MM.1S (cell line): ENCODE measurements around the gene ZNF516.
A peak's percentile ranks its signal among the peaks of the same experiment; 100 is the strongest.

Source experiments
- DNase-seq: peaks from one replicate; pipeline ENCODE4 v3.0.0-alpha.2; 2015
- H2AFZ ChIP-seq: fragments of 300-600 bp; sonication (generic); 2 replicates; pipeline ENCODE4 v1.6.0; 2016; ENCODE audit warnings: antibody characterized with exemption, low read length
- H3F3A ChIP-seq: fragments of 300-600 bp; sonication (generic); 2 replicates; pipeline ENCODE4 v1.6.1; 2016; ENCODE audit warnings: mild to moderate bottlenecking, antibody characterized with exemption, low read length, moderate library complexity, mixed read lengths; ENCODE audit not compliant: insufficient read depth
- H3K27ac ChIP-seq: fragments of 300-600 bp; sonication (generic); 2 replicates; pipeline ENCODE4 v1.5.1; 2016; ENCODE audit warnings: mild to moderate bottlenecking, low read length
- H3K27me3 ChIP-seq: fragments of 300-600 bp; sonication (generic); replicated peaks from 2 replicates; pipeline ENCODE4 v1.6.0; 2016; ENCODE audit warnings: low read length; ENCODE audit not compliant: insufficient read depth
- H3K36me3 ChIP-seq: fragments of 300-600 bp; sonication (generic); replicated peaks from 2 replicates; pipeline ENCODE4 v1.6.1; 2016; ENCODE audit warnings: mild to moderate bottlenecking, low read length, mixed read lengths; ENCODE audit not compliant: insufficient read depth
- H3K4me1 ChIP-seq: fragments of 300-600 bp; sonication (generic); 2 replicates; pipeline ENCODE4 v1.6.1; 2016; ENCODE audit warnings: low read length, mixed read lengths
- H3K4me2 ChIP-seq: fragments of 300-600 bp; sonication (generic); 2 replicates; pipeline ENCODE4 v1.6.0; 2016; ENCODE audit warnings: low read depth, low read length
- H3K4me3 ChIP-seq: fragments of 300-600 bp; sonication (generic); 2 replicates; pipeline ENCODE4 v1.5.1; 2016; ENCODE audit warnings: low read length, mixed read lengths
- H3K79me2 ChIP-seq: fragments of 300-600 bp; sonication (generic); 2 replicates; pipeline ENCODE4 v1.6.1; 2016; ENCODE audit warnings: mixed run types, low read length, mixed read lengths
- H3K9ac ChIP-seq: fragments of 300-600 bp; sonication (generic); 2 replicates; pipeline ENCODE4 v1.6.1; 2016; ENCODE audit warnings: low read length, mixed read lengths
- H3K9me2 ChIP-seq: fragments of 300-600 bp; sonication (generic); replicated peaks from 2 replicates; pipeline ENCODE4 v1.6.1; 2016; ENCODE audit warnings: mild to moderate bottlenecking, low read length, mixed read lengths; ENCODE audit not compliant: insufficient read depth
- H3K9me3 ChIP-seq: fragments of 300-600 bp; sonication (generic); replicated peaks from 2 replicates; pipeline ENCODE4 v1.6.1; 2016; ENCODE audit warnings: mild to moderate bottlenecking, low read length, mixed read lengths; ENCODE audit not compliant: insufficient read depth
- H4K20me1 ChIP-seq: fragments of 300-600 bp; sonication (generic); 2 replicates; pipeline ENCODE4 v1.6.1; 2016; ENCODE audit warnings: mild to moderate bottlenecking, low read length, moderate library complexity, mixed read lengths; ENCODE audit not compliant: insufficient read depth
- CTCF ChIP-seq: fragments of 300-600 bp; sonication (generic); IDR thresholded peaks from 2 replicates; pipeline ENCODE4 v1.5.1; 2016; ENCODE audit warnings: antibody characterized with exemption, low read length, mixed read lengths
- EZH2 ChIP-seq: fragments of 300-600 bp; sonication (generic); optimal IDR thresholded peaks from 2 replicates; pipeline ENCODE3; 2017; ENCODE audit warnings: low read depth, mild to moderate bottlenecking, antibody characterized with exemption, low read length, mixed read lengths
- EZH2phosphoT487 ChIP-seq: fragments of 300-600 bp; sonication (generic); IDR thresholded peaks from 2 replicates; pipeline ENCODE4 v1.6.1; 2018; ENCODE audit warnings: antibody characterized with exemption, low read length

ZNF516 gene

DNA sequence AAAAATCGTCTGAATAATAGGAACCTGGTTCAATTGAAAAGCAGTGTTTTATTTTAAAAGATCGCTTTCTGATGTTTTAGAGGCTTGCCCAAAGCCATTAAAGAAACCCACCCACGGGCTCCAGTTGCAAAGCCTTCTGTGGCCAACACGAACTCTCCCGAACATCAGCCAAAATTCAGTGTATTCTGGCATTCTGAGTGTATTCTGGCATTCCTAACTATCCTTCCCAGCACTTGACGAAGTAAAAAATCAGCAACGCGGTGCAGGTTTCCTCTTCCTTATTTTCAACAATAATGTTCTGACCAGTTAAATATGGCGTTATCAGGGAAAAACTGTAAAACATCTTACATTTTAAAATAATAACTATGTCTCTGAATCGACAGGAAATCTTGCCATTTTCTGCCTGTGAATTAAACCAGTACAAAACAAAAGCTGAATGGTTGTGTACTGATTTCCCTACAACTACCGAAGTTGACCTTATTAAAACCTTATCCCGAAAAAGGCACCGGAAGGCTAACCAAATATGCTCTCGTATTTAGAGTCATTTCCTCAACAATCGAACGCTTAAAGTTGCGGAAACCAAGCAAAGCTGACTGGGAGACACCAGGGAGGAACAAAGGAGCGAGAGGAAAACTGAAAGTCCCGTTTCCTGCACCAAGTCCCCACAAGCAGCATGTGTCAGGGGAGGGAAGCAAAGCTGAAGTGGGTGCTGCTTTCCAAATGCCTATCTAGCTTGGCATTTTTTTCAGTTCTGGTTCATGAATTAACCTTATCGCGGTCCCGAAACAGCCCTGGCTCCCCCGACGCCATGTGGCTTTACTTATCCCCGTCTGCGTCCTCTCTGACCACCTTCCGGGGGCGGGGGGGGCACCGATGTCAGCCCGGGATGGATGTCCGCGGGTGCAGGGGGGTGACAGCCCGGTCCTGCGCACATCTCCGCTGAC lies 44.3 kb downstream of the ZNF516 start:
- Histone ChIP-seq H2AFZ (no peak overlapping the region), H4K20me1 (no peaks in the 10 kb centered on the region), H3K4me2 (peak overlapping the region; percentile 29; the same call in 1 of the 2 replicates), H3F3A (no peaks in the 10 kb centered on the region), H3K9me2 (no peaks in the 10 kb centered on the region), H3K27ac (no peak overlapping the region), H3K9me3 (no peaks in the 10 kb centered on the region), H3K4me1 (no peaks in the 10 kb centered on the region), H3K27me3 (no peaks in the 10 kb centered on the region), H3K4me3 (peak overlapping the region; percentile 11; the same call in 1 of the 2 replicates), H3K79me2 (no peaks in the 10 kb centered on the region), H3K9ac (no peak overlapping the region), H3K36me3 (no peaks in the 10 kb centered on the region)
- no peak for TF ChIP-seq CTCF
- no peak for TF ChIP-seq EZH2
- no peak for TF ChIP-seq EZH2phosphoT487
- DNase-seq = no peak

GRCh38 chr18:76449111-76449453 lies 46.0 kb downstream of the ZNF516 start:
- H3K9ac ChIP-seq = no peak overlapping the region
- H3K4me1 ChIP-seq = no peaks in the 10 kb centered on the region
- no peaks in the 10 kb centered on the region for H3K79me2 ChIP-seq
- no peaks in the 10 kb centered on the region for H3K27me3 ChIP-seq
- H3K4me3 ChIP-seq = no peak overlapping the region
- no peaks in the 10 kb centered on the region for H4K20me1 ChIP-seq
- H3F3A ChIP-seq = no peaks in the 10 kb centered on the region
- H3K9me3 ChIP-seq = no peaks in the 10 kb centered on the region
- no peaks in the 10 kb centered on the region for H3K36me3 ChIP-seq
- no peaks in the 10 kb centered on the region for H3K9me2 ChIP-seq
- H2AFZ ChIP-seq = no peak overlapping the region
- no peak overlapping the region for H3K4me2 ChIP-seq
- no peak for DNase-seq
- no peak overlapping the region for H3K27ac ChIP-seq
- TF ChIP-seq CTCF = no peak
- no peak for TF ChIP-seq EZH2phosphoT487
- TF ChIP-seq EZH2 = no peak

DNA sequence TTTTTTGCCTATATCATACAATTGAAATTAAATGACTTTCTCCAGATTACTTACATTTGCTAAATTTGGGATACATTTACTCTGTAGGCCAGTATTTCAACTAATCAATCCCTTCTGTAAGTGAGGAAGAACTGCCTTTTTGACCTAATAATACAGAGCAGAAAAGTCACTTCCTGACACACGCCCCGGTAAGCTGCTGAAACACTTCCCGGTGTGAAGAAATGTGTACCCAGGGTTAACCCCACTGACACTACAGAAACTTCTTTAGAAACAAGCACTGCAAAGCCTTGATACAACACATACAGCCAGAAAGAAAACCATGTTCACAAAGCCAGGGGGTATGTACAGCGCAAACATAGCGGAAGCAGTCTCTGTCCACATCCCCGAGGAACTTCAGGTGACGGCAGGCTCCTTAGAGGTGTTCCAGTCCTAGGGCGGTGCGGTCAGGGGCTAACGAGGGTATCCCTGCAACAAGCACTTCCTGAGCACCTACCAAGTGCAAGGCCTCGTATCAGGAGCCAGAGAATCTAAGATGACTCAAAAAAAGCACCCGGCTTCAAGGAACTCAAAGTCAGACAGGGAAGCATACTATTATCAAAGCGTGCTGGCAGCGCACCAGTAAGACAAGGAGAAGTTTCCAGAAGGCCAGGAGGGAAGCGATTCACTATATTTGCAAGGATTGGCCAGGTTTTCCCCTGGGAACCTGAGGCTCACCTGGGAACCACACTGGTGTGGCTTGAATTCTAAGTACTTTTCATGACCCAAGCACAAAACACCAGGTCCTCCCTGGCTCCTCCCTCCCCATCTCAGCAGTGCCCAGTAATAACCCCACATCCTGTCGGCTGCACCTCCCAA lies 46.6 kb downstream of the ZNF516 start:
- Histone ChIP-seq H3F3A (no peaks in the 10 kb centered on the region), H3K27ac (no peak overlapping the region), H3K36me3 (no peaks in the 10 kb centered on the region), H3K9ac (no peak overlapping the region), H3K4me2 (no peak overlapping the region), H4K20me1 (no peaks in the 10 kb centered on the region), H3K79me2 (no peaks in the 10 kb centered on the region), H2AFZ (no peak overlapping the region), H3K9me2 (no peaks in the 10 kb centered on the region), H3K9me3 (no peaks in the 10 kb centered on the region), H3K4me3 (no peak overlapping the region), H3K27me3 (no peaks in the 10 kb centered on the region), H3K4me1 (no peaks in the 10 kb centered on the region)
- DNase-seq = no peak
- TF ChIP-seq EZH2phosphoT487 = no peak
- TF ChIP-seq EZH2 = no peak
- TF ChIP-seq CTCF = no peak
